ENCODE measurements around the gene SEPTIN8. TPM values are rescaled to one million over a fixed set of nuclear protein-coding genes. Genes with fewer than 3 reads are reported as not detected.

SEPTIN8 gene
- polyA plus RNA-seq, 1 donor (not counting 4 experiments of a cell fraction or from before 2014, with no cell fraction given): 46.4 TPM

DNA sequence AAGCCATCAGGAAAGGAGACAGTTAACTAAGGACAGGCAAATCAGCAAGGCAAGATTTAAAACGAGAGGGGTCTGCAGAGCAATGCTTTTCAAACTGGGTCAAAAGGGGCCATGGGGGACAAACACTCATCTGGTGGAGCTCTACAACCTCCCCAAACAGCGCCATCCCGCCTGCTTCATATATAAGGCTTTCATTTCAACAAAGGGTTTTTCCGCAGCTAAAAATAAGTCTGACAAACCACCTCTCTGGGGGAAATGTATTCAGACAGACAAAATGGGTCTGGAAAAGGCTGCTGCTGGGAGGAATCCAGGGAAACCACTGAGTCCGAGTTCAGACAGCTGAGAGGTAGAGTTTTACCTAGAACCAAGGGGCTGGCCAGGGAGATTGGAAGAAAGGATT lies 8.3 kb upstream of the SEPTIN8 start:
- DNase-seq (ENCODE audit: low read depth, low spot score) (no peak), FAIRE-seq (no peak)
- Histone ChIP-seq H3K9me3 (ENCODE audit: control insufficient read depth, low read depth, low read length) (no peaks in the 10 kb centered on the region), H2AFZ (ENCODE audit: control insufficient read depth, low read length) (no peak overlapping the region), H3K9ac (ENCODE audit: control insufficient read depth, extremely low read depth, insufficient read depth, low read length) (no peak overlapping the region), H3K36me3 (ENCODE audit: control insufficient read depth in 2 of 2, extremely low read depth in 1 of 2, insufficient read depth in 2 of 2, low read length in 2 of 2) (no peaks in the 10 kb centered on the region), H3K9me1 (ENCODE audit: control insufficient read depth, extremely low read depth, insufficient read depth, low read length) (no peaks in the 10 kb centered on the region), H3K4me2 (ENCODE audit: control insufficient read depth, extremely low read depth, insufficient read depth, low read depth, low read length) (no peak overlapping the region), H3K79me2 (ENCODE audit: control insufficient read depth, insufficient read depth, low read length) (no peaks in the 10 kb centered on the region), H4K20me1 (ENCODE audit: control insufficient read depth, extremely low read depth, insufficient read depth, low read length) (no peaks in the 10 kb centered on the region), H3K27me3 (ENCODE audit: control insufficient read depth, extremely low read depth, insufficient read depth, low read length) (no peaks in the 10 kb centered on the region), H3K4me1 (ENCODE audit: control insufficient read depth, extremely low read depth, insufficient read depth, low read length) (peaks cover 16% of the 10 kb centered on the region), H3K27ac (ENCODE audit: control insufficient read depth, insufficient read depth, low read length) (no peak overlapping the region), H3K4me3 (ENCODE audit: control insufficient read depth in 2 of 3, extremely low read depth in 1 of 3, insufficient read depth in 2 of 3, low read depth in 1 of 3, low read length in 3 of 3) (no peak overlapping the region)
- TF ChIP-seq, protein P1, sequence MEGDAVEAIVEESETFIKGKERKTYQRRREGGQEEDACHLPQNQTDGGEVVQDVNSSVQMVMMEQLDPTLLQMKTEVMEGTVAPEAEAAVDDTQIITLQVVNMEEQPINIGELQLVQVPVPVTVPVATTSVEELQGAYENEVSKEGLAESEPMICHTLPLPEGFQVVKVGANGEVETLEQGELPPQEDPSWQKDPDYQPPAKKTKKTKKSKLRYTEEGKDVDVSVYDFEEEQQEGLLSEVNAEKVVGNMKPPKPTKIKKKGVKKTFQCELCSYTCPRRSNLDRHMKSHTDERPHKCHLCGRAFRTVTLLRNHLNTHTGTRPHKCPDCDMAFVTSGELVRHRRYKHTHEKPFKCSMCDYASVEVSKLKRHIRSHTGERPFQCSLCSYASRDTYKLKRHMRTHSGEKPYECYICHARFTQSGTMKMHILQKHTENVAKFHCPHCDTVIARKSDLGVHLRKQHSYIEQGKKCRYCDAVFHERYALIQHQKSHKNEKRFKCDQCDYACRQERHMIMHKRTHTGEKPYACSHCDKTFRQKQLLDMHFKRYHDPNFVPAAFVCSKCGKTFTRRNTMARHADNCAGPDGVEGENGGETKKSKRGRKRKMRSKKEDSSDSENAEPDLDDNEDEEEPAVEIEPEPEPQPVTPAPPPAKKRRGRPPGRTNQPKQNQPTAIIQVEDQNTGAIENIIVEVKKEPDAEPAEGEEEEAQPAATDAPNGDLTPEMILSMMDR (optimal IDR thresholded peaks at IDR 0.05 in 1 of 3, IDR thresholded peaks at IDR 0.05 in 1 of 3, conservative IDR thresholded peaks at IDR 0.05 in 1 of 3; ENCODE audit: extremely low read depth in 1 of 3, insufficient read depth in 2 of 3, low read length in 3 of 3): no peak
- TF ChIP-seq EZH2 (IDR thresholded peaks at IDR 0.05; ENCODE audit: low read length): no peak
- dilution Hi-C loops (cut with MboI; ENCODE audit: extremely low pct_ligation_motif_present, low sequenced_read_pairs): no loop called here

DNA sequence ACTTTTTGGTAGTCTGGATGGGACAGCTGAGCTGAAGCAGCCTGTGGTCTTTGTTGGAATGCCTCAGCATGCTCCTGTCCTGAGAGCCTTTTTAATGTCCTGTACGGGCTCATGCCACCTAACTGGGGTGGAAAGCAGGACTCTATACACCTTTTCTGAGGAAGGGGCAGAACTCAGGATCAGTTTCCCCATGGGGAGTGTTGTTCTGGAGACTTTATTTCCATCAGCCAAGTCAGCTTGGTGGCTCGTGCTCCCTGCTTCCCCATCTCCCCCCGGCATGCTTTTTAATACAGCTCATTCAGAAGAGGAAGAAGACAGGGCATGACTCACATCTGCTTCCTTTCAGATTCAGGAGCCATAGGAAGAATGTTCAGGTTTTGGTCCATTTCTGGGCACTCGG lies 5.1 kb upstream of the SEPTIN8 start:
- DNase-seq (ENCODE audit: low read depth, low spot score): no peak
- Histone ChIP-seq H3K9me1 (ENCODE audit: control insufficient read depth, extremely low read depth, insufficient read depth, low read length) (no peaks in the 10 kb centered on the region), H3K4me1 (ENCODE audit: control insufficient read depth, extremely low read depth, insufficient read depth, low read length) (peaks cover 22% of the 10 kb centered on the region), H3K27me3 (ENCODE audit: control insufficient read depth, extremely low read depth, insufficient read depth, low read length) (no peaks in the 10 kb centered on the region), H3K4me2 (ENCODE audit: control insufficient read depth, extremely low read depth, insufficient read depth, low read depth, low read length) (no peak overlapping the region), H3K9me3 (ENCODE audit: control insufficient read depth, low read depth, low read length) (no peaks in the 10 kb centered on the region), H3K36me3 (ENCODE audit: control insufficient read depth in 2 of 2, extremely low read depth in 1 of 2, insufficient read depth in 2 of 2, low read length in 2 of 2) (no peaks in the 10 kb centered on the region), H2AFZ (ENCODE audit: control insufficient read depth, low read length) (peak overlapping the region; percentile 71), H3K4me3 (ENCODE audit: control insufficient read depth in 2 of 3, extremely low read depth in 1 of 3, insufficient read depth in 2 of 3, low read depth in 1 of 3, low read length in 3 of 3) (no peak overlapping the region), H3K9ac (ENCODE audit: control insufficient read depth, extremely low read depth, insufficient read depth, low read length) (no peak overlapping the region), H4K20me1 (ENCODE audit: control insufficient read depth, extremely low read depth, insufficient read depth, low read length) (no peaks in the 10 kb centered on the region), H3K27ac (ENCODE audit: control insufficient read depth, insufficient read depth, low read length) (no peak overlapping the region), H3K79me2 (ENCODE audit: control insufficient read depth, insufficient read depth, low read length) (no peaks in the 10 kb centered on the region)
- dilution Hi-C loops (cut with MboI; ENCODE audit: extremely low pct_ligation_motif_present, low sequenced_read_pairs): no loop called here
- no peak for TF ChIP-seq EZH2 (IDR thresholded peaks at IDR 0.05; ENCODE audit: low read length)
- TF ChIP-seq, protein P1 (optimal IDR thresholded peaks at IDR 0.05 in 1 of 3, IDR thresholded peaks at IDR 0.05 in 1 of 3, conservative IDR thresholded peaks at IDR 0.05 in 1 of 3; ENCODE audit: extremely low read depth in 1 of 3, insufficient read depth in 2 of 3, low read length in 3 of 3): no peak
- peak; percentile 66 for FAIRE-seq
